ENCODE measurements around the gene RXRB. TPM values are rescaled to one million over a fixed set of nuclear protein-coding genes. Genes with fewer than 3 reads are reported as not detected.
"Not testable (repeated sequence)": the region's sequence is repeated elsewhere in the genome, so short reads cannot be mapped to it uniquely, and the experiment has no call there.

Gene RXRB
- total RNA-seq, 1 donor from 2014 or later, result 28.5 TPM

GRCh38 chr6:33163540-33163939, 36.9 kb downstream of the RXRB start:
- DNase-seq, result no peak

- peak; percentile 82 for DNase-seq
These were observed 38.8 kb downstream of the RXRB start for GRCh38 chr6:33161354-33162331.

- peak; percentile 85 for DNase-seq
These were observed 39.6 kb downstream of the RXRB start for GRCh38 chr6:33160728-33161344.

GRCh38 chr6:33160096-33160495, 40.4 kb downstream of the RXRB start:
- DNase-seq, result no peak

- no peak for DNase-seq
These were observed 43.5 kb downstream of the RXRB start for GRCh38 chr6:33156964-33157363.

GRCh38 chr6:33156561-33156960, 43.9 kb downstream of the RXRB start:
- DNase-seq, result no peak

- no peak for DNase-seq
These were observed 46.1 kb downstream of the RXRB start for GRCh38 chr6:33154349-33154748.

GRCh38 chr6:33151050-33151449, 49.4 kb downstream of the RXRB start:
- DNase-seq, result no peak

- DNase-seq, result not testable (repeated sequence)
These were observed 49.9 kb downstream of the RXRB start for GRCh38 chr6:33150560-33150959.

- peak; percentile 73 for DNase-seq
These were observed 52.4 kb downstream of the RXRB start for GRCh38 chr6:33147807-33148666.

GRCh38 chr6:33144373-33144772, 56.1 kb downstream of the RXRB start:
- no peak for DNase-seq

Small RNA genes lying within 50 kb of the gene (small RNA-seq; reads per million reads assigned to genes)
- gene MIR219A1 (ENCODE audit: low replicate concordance) (1.3 reads per million, percentile 87 among the genes with 10 or more reads in this experiment), gene RNY4P10 (ENCODE audit: low replicate concordance) (0.06 reads per million)

Other genes starting within 250 kb of the RXRB start
- 4.3 TPM for gene HLA-DMA, start 247.6 kb downstream of the RXRB start, total RNA-seq
- gene BRD2, start 232.1 kb downstream of the RXRB start, total RNA-seq, result 84.5 TPM
- 1.6 TPM for gene HLA-DOA, start 191.1 kb downstream of the RXRB start, total RNA-seq
- 15.6 TPM for gene HLA-DPA1, start 127.0 kb downstream of the RXRB start, total RNA-seq
- gene HLA-DPB1, start 124.7 kb downstream of the RXRB start, total RNA-seq, result 9.9 TPM
- gene COL11A2, start 8.2 kb downstream of the RXRB start, total RNA-seq, result 5.7 TPM
- 70.4 TPM for gene SLC39A7, start 202 bp upstream of the RXRB start, total RNA-seq
- gene HSD17B8, start 4.0 kb upstream of the RXRB start, total RNA-seq, result 24.7 TPM
- 22.5 TPM for gene RING1, start 7.8 kb upstream of the RXRB start, total RNA-seq
- gene VPS52, start 71.2 kb upstream of the RXRB start, total RNA-seq, result 35.7 TPM
- gene RPS18, start 71.4 kb upstream of the RXRB start, total RNA-seq, result 2,268 TPM
- gene B3GALT4, start 76.5 kb upstream of the RXRB start, total RNA-seq, result 4.6 TPM
- 52.9 TPM for gene WDR46, start 88.6 kb upstream of the RXRB start, total RNA-seq
- gene PFDN6, start 88.9 kb upstream of the RXRB start, total RNA-seq, result 14.9 TPM
- 51.9 TPM for gene RGL2, start 98.3 kb upstream of the RXRB start, total RNA-seq
- 48.3 TPM for gene TAPBP, start 113.4 kb upstream of the RXRB start, total RNA-seq
- gene ZBTB22, start 117.1 kb upstream of the RXRB start, total RNA-seq, result 15.0 TPM
- gene DAXX, start 122.3 kb upstream of the RXRB start, total RNA-seq, result 20.6 TPM
- gene KIFC1, start 191.2 kb upstream of the RXRB start, total RNA-seq, result 12.2 TPM
- gene PHF1, start 210.3 kb upstream of the RXRB start, total RNA-seq, result 19.5 TPM
- gene CUTA, start 217.4 kb upstream of the RXRB start, total RNA-seq, result 58.4 TPM
- gene SYNGAP1, start 219.4 kb upstream of the RXRB start, total RNA-seq, result 6.2 TPM